Prostate gland (tissue), 2 donors: ENCODE data around the gene GLRA3.

Experiments
- POLR2A ChIP-seq: fragments of 450-650 bp; IDR thresholded peaks from one replicate; pipeline ENCODE4 v1.6.1; 2016; ENCODE audit warnings: antibody characterized with exemption, mild to moderate bottlenecking
- TF ChIP-seq, protein P1 (sequence below), 4 experiments: fragments of 200-600 bp in 2 of 4; fragments of 450-650 bp in 2 of 4; sonication (generic) in 2 of 4; IDR thresholded peaks; 1 replicate in 3 of 4; 2 replicates in 1 of 4; pipeline ENCODE4 v1.5.1; 2016 to 2019; ENCODE audit warnings: antibody characterized with exemption in 4 of 4, mild to moderate bottlenecking in 2 of 4, moderate library complexity in 2 of 4

DNA sequence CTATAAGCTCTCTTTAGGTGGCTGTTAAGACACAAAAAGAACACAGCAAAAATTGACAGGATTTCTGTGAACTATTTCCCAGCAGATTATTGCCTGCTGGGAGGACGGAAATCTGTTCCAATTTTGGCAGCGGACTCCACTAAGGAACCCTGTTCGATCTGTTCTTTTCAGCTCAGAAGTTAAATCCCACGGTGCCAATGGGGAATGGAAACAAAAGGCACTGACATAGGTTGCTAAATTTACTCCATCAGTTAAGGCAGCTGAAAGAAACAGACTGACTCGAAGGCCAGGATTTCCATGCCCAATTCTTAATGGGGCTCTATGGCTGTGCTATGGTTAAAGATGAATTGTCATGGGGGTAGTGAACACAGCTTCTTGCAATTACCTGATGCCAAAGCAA is 180.2 kb downstream of the GLRA3 start:
- TF ChIP-seq, protein P1, sequence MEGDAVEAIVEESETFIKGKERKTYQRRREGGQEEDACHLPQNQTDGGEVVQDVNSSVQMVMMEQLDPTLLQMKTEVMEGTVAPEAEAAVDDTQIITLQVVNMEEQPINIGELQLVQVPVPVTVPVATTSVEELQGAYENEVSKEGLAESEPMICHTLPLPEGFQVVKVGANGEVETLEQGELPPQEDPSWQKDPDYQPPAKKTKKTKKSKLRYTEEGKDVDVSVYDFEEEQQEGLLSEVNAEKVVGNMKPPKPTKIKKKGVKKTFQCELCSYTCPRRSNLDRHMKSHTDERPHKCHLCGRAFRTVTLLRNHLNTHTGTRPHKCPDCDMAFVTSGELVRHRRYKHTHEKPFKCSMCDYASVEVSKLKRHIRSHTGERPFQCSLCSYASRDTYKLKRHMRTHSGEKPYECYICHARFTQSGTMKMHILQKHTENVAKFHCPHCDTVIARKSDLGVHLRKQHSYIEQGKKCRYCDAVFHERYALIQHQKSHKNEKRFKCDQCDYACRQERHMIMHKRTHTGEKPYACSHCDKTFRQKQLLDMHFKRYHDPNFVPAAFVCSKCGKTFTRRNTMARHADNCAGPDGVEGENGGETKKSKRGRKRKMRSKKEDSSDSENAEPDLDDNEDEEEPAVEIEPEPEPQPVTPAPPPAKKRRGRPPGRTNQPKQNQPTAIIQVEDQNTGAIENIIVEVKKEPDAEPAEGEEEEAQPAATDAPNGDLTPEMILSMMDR (IDR thresholded peaks at IDR 0.05) = no peak
- no peak for TF ChIP-seq POLR2A
